Loucy (cell line): ENCODE results near the gene CST3.

Experiments
- EZH2phosphoT487 ChIP-seq: fragments of 200-600 bp; IDR thresholded peaks from 2 replicates; pipeline ENCODE4 v1.6.1; 2018; ENCODE audit warnings: antibody characterized with exemption, mild to moderate bottlenecking, moderate library complexity, borderline replicate concordance
- TF ChIP-seq, protein P1 (sequence below): fragments of 200-600 bp; sonication (generic); conservative IDR thresholded peaks from 2 replicates; pipeline ENCODE4 v1.5.1; 2014; ENCODE audit warnings: mild to moderate bottlenecking, antibody characterized with exemption, low read length

DNA sequence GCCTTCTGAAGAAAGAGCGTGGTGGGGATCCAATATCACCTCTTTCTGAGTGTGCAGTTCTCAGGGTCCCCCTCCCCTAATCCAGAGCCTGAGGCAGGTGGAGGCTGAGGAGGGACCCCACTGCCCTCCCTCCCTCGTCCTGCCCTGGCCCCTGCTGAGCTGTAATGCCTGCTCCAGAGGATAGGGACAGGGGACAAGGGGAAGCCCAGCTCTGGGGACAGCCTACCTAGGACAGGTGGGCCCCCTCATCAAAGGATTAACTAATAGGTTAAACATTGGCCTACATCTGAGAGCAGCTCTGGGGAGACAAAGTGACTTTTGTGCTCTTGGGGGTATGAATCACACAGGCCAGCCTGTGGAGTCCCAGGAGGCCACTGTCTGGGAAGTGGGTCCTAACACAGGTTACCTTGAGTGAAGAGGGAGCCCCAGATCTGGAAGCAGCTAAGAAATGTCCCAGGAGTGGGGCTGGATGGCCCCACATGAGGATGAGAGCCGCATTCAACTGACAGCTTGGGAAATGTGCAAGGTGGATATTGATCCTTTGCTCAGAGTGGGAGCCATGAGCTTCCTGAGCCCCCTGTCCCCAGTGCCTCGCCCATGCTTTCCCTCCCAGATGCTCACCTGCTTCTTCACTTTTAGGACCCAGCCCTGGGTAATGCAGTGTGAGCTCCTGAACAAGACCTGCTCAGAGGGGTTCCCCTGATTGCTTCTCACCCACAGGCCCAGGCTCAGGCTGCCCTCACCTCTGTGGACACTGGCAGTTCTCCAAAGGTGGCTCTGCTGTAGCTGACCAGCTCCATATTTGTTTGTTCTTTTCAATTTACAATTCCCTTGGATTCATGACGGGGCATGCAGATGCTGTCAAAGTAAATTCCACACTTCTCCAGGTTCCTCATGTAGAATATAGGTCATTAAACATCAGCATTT, 51.7 kb downstream of the CST3 start:
- TF ChIP-seq, protein P1, sequence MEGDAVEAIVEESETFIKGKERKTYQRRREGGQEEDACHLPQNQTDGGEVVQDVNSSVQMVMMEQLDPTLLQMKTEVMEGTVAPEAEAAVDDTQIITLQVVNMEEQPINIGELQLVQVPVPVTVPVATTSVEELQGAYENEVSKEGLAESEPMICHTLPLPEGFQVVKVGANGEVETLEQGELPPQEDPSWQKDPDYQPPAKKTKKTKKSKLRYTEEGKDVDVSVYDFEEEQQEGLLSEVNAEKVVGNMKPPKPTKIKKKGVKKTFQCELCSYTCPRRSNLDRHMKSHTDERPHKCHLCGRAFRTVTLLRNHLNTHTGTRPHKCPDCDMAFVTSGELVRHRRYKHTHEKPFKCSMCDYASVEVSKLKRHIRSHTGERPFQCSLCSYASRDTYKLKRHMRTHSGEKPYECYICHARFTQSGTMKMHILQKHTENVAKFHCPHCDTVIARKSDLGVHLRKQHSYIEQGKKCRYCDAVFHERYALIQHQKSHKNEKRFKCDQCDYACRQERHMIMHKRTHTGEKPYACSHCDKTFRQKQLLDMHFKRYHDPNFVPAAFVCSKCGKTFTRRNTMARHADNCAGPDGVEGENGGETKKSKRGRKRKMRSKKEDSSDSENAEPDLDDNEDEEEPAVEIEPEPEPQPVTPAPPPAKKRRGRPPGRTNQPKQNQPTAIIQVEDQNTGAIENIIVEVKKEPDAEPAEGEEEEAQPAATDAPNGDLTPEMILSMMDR, result no peak
- no peak for TF ChIP-seq EZH2phosphoT487
